ENCODE measurements around the gene MPST.
A peak's percentile ranks its signal among the peaks of the same experiment; 100 is the strongest.
"Not testable (repeated sequence)": the region's sequence is repeated elsewhere in the genome, so short reads cannot be mapped to it uniquely, and the experiment has no call there.

The MPST gene

DNA sequence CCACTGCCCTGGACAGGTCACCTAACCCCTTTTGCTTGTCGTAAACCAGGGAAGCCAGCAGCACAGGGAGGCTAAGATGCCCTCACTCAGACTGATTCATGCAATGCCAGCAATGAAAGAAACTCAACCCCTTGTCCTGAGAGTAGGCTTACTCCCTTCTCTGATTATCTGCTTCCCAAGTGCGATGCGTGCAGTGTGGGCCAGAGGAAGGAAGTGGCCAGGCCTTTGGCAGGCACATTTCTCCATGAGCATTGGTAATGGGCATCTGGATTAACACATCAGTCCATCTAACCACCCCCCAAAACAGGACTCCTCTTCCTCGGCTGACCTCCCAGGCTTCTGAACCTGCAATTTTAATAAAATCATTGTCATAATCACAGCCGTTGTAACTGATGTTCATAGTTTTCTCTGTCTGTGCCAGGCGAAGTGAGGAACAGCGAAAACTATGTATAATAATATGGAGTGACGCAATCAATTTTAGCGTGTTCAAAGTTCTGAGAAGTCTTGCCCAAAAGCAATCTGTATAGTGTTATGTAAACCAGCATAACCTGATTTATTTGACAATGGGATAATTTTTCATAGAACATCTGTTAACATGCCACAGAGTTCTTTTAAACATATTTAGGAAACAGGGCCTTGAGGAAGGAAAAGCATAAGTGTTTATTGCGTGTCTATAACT is 34.2 kb upstream of the MPST start:
- H3K27ac ChIP-seq, result no peak overlapping the region
- H2AFZ ChIP-seq (ENCODE audit: low read depth), result no peak overlapping the region
- TF ChIP-seq, protein P1, sequence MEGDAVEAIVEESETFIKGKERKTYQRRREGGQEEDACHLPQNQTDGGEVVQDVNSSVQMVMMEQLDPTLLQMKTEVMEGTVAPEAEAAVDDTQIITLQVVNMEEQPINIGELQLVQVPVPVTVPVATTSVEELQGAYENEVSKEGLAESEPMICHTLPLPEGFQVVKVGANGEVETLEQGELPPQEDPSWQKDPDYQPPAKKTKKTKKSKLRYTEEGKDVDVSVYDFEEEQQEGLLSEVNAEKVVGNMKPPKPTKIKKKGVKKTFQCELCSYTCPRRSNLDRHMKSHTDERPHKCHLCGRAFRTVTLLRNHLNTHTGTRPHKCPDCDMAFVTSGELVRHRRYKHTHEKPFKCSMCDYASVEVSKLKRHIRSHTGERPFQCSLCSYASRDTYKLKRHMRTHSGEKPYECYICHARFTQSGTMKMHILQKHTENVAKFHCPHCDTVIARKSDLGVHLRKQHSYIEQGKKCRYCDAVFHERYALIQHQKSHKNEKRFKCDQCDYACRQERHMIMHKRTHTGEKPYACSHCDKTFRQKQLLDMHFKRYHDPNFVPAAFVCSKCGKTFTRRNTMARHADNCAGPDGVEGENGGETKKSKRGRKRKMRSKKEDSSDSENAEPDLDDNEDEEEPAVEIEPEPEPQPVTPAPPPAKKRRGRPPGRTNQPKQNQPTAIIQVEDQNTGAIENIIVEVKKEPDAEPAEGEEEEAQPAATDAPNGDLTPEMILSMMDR (conservative IDR thresholded peaks at IDR 0.05; ENCODE audit: low read depth, low read length), result no peak
- no peaks in the 10 kb centered on the region for H3K4me1 ChIP-seq (ENCODE audit: low read depth, poor library complexity, severe bottlenecking)
- H3K27me3 ChIP-seq (ENCODE audit: insufficient read depth, low read depth), result peaks cover 23% of the 10 kb centered on the region
- H3K9ac ChIP-seq, result no peak overlapping the region
- no peak overlapping the region for H3K4me3 ChIP-seq (IDR thresholded peaks at IDR 0.05; ENCODE audit: insufficient read depth, low read depth, low read length)
- H3K4me2 ChIP-seq, result no peak overlapping the region
- H4K20me1 ChIP-seq (ENCODE audit: insufficient read depth), result no peaks in the 10 kb centered on the region
- H3K79me2 ChIP-seq (ENCODE audit: insufficient read depth, low read depth), result no peaks in the 10 kb centered on the region
- H3K36me3 ChIP-seq (ENCODE audit: insufficient read depth), result no peaks in the 10 kb centered on the region

DNA sequence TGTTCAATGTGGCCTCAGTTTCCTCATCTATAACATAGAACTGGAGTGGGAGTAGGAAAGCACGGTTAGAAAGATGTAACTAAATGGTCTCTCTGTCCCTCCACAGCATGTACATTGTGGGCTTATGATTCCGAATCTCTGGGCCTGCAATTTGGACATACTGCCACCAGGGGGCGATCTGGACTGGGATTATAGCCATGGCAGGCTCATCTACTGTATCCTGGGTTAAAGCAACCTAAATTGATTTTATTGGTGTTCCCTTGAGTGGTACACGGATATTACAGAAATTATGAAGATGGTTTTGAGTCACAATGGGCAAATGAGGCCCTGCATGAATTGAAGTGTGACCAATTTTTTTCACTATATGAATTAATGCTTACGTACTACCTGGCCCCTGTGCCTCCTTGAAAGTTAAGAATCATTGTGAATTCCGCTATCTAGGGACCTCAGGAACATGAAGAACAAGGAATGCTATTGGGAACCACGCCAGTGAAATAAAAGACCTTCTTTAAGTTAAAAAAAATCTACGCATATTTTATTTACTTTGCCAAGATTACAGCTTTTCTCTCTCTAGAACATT is 33.2 kb upstream of the MPST start:
- H3K27me3 ChIP-seq (ENCODE audit: insufficient read depth, low read depth), result peaks cover 33% of the 10 kb centered on the region
- no peaks in the 10 kb centered on the region for H4K20me1 ChIP-seq (ENCODE audit: insufficient read depth)
- no peak overlapping the region for H3K4me2 ChIP-seq
- no peaks in the 10 kb centered on the region for H3K36me3 ChIP-seq (ENCODE audit: insufficient read depth)
- H3K4me1 ChIP-seq (ENCODE audit: low read depth, poor library complexity, severe bottlenecking), result no peaks in the 10 kb centered on the region
- H3K79me2 ChIP-seq (ENCODE audit: insufficient read depth, low read depth), result no peaks in the 10 kb centered on the region
- H3K27ac ChIP-seq, result no peak overlapping the region
- no peak overlapping the region for H2AFZ ChIP-seq (ENCODE audit: low read depth)
- TF ChIP-seq, protein P1 (conservative IDR thresholded peaks at IDR 0.05; ENCODE audit: low read depth, low read length), result peak; percentile 96
- H3K9ac ChIP-seq, result no peak overlapping the region
- no peak overlapping the region for H3K4me3 ChIP-seq (IDR thresholded peaks at IDR 0.05; ENCODE audit: insufficient read depth, low read depth, low read length)

DNA sequence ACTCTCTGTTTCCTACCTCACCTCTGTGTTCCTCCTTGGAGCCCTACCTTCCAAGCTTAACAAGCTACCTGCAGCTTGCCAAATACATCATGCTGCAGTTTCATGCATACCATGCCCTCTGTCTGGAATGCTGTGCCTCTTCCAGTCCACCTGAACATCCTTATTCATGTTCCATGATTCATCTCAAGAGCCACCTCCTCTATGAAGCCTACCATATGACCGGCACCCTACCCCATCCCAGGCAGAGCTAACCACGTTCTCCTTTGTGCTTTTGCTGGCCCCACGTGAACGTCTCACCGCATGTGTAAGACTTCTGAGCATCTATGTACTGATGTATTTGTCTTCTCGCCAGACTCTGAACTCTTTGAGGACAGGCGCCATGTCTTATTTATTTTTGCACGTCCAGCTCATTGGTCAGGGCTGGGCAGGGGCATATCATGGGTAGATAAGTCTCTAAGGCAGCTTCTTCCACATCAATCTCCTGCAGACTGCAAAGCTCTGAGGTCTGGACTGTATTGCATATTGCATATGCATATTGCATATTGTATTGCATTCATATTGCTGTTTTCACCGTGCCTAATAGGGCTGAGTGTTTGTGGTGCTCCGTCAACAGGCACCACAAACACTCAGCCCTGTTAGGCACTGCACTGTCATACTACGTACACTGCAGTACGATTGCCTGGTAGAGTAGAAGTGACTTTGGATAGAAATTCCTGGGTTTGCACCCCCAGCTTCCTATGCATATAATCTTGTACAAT is 31.3 kb upstream of the MPST start:
- H3K36me3 ChIP-seq (ENCODE audit: insufficient read depth), result no peaks in the 10 kb centered on the region
- H4K20me1 ChIP-seq (ENCODE audit: insufficient read depth), result no peaks in the 10 kb centered on the region
- no peaks in the 10 kb centered on the region for H3K79me2 ChIP-seq (ENCODE audit: insufficient read depth, low read depth)
- H2AFZ ChIP-seq (ENCODE audit: low read depth), result no peak overlapping the region
- H3K27me3 ChIP-seq (ENCODE audit: insufficient read depth, low read depth), result peaks cover 40% of the 10 kb centered on the region
- H3K4me1 ChIP-seq (ENCODE audit: low read depth, poor library complexity, severe bottlenecking), result no peaks in the 10 kb centered on the region
- H3K4me2 ChIP-seq, result no peak overlapping the region
- H3K27ac ChIP-seq, result no peak overlapping the region
- H3K9ac ChIP-seq, result no peak overlapping the region
- TF ChIP-seq, protein P1 (conservative IDR thresholded peaks at IDR 0.05; ENCODE audit: low read depth, low read length), result no peak
- H3K4me3 ChIP-seq (IDR thresholded peaks at IDR 0.05; ENCODE audit: insufficient read depth, low read depth, low read length), result no peak overlapping the region

DNA sequence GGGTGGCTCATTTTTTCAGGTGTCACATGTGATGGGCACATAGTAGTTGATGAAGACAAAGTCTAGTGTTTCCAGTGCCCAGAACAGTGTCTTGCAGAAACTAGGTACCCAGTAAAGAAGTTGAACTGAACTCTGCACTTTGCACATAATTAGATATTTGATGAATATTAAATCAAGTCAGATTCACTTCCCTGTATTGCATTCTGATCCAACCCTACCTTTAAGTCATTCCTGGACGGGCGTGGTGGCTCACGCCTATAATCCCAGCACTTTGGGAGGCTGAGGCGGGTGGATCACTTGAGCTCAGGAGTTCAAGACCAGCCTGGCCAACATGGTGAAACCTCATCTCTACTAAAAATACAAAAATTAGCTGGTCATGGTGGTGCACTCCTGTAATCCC is 30.5 kb upstream of the MPST start:
- not testable (repeated sequence) for H3K4me1 ChIP-seq (ENCODE audit: low read depth, poor library complexity, severe bottlenecking); H3K4me2 ChIP-seq; H4K20me1 ChIP-seq (ENCODE audit: insufficient read depth); H2AFZ ChIP-seq (ENCODE audit: low read depth); H3K27ac ChIP-seq; H3K4me3 ChIP-seq (IDR thresholded peaks at IDR 0.05; ENCODE audit: insufficient read depth, low read depth, low read length); H3K79me2 ChIP-seq (ENCODE audit: insufficient read depth, low read depth); H3K9ac ChIP-seq; H3K36me3 ChIP-seq (ENCODE audit: insufficient read depth)
- H3K27me3 ChIP-seq (ENCODE audit: insufficient read depth, low read depth), result peaks cover 46% of the 10 kb centered on the region

Data from KMS-11 (cell line).